Measurements from ENCODE around the gene AATF.
"Not testable (repeated sequence)": the region's sequence is repeated elsewhere in the genome, so short reads cannot be mapped to it uniquely, and the experiment has no call there.

The AATF gene

GRCh38 chr17:37050920-37051319, 102.2 kb downstream of the AATF start:
- no peak for DNase-seq

- DNase-seq, result no peak
Measured at GRCh38 chr17:37051381-37051780, 102.6 kb downstream of the AATF start.

DNA sequence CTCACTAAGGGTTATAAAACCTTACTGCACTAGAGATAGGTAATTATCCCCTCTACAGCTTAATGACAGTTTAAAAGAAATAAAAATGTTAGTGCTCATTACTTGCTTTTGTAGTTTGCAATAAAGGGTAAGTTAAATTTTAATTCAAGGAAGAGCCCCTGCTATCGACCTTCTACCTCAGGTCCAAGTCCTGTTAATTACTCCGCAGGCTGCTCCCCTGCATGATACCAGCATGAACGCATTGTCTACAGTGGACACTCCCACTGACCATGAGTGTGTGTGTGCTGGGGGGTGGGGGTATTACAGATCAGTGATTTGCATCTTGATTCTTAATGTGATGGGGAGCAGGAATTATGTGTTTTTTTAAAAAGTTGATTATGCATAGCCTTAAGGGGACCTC, 103.1 kb downstream of the AATF start:
- no peak for DNase-seq

GRCh38 chr17:37052450-37052849, 103.7 kb downstream of the AATF start:
- DNase-seq, result no peak

GRCh38 chr17:37054894-37055293, 106.1 kb downstream of the AATF start:
- no peak for DNase-seq

GRCh38 chr17:37056622-37057021, 107.9 kb downstream of the AATF start:
- DNase-seq, result no peak

DNA sequence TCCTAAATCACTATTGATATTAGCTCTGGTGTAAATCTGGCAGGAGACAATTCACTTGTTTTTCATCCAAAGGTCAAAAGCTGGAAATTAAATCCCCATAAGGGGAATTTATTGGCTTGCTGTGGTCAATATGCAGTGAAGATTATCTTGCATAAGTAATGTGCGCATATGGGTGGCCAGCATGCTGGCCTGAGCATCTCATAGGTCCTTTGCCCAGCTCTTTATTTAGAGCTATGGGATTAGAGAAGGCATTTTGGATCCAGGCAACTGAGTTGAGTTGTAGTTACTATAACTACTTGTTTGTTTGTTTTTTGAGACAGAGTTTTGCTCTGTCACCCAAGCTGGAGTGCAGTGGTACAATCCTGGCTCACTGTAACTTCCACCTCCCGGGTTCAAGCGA, 110.7 kb downstream of the AATF start:
- DNase-seq, result no peak

DNA sequence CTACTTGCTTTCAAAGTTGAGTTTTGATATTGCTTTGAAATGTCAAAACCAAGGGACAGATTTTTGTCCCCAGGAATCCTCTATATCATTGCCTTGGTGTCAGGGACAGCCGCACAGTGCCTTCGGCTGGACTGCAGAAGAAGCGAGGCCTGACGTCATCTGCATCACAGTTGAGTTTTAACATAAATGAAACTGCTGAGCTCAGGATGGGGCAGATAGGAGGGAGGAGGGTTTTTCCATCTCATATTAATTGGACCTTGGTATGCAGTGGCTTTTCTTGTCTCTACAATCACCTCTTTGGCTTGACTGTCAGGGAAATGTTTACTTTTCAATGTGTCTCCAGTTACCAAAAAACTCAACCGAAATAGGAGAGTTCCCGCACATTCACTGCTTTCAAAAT, 111.3 kb downstream of the AATF start:
- DNase-seq, result no peak

DNA sequence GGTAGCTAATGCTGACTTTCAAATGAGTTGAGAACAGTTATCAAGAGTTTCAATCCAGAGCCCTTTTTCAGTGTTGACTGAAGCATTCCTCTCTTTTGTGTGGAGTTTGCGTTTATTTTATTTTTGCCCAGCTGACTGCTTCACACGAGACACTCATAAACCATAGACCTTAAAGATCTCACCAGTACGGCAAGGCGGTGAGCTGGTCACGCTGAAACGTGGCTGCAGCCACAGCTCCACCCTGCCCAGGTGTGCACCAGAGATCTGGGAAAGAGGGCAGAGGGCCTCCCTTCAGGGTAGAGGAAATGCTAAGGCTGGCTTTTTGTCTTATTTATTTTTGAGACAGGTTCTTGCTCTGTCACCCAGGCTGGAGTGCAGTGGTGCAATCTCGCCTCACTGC, 112.2 kb downstream of the AATF start:
- DNase-seq, result no peak

DNA sequence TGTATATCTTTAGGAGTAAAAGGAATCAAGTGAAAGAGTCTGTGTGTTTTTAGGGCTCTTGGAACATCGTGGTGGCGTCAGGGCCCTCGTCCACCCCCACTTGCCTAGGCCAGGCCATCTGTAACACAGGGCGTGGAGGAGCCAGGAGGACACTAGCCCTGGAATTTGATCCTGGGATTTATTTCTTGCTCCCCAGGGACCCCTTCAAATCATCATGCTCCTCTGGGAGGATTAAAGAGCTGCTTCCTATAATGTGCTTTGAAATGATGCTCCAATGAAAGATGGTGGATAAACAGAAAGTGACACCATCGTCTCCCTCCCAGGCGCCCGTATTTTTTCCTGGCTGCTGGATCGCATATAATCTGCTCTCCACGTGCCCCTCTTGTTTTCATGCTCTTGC, 113.3 kb downstream of the AATF start:
- DNase-seq, result no peak

GRCh38 chr17:37064206-37064605, 115.5 kb downstream of the AATF start:
- no peak for DNase-seq

DNA sequence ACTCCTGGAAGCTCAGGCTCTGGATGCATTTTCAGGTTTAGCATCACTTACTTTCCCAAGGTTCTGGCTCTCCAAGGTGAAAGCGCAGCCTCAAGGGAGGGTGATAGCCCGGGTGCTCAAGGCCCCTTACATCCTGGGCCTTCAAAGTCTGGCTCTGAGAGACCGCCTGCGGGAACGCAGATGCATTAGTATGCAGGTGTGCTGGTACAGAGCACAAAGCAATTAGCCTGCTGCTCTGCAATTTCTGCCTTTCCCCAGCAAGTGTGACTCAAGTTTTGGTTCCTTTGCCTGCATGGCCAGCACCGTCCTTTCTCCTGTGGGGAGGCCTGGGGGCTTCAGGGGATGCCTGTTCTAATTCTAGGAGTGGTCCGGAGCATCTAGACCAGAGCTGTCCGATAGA, 116.2 kb downstream of the AATF start:
- no peak for DNase-seq

- no peak for DNase-seq
Measured at GRCh38 chr17:37065486-37066321, 117.0 kb downstream of the AATF start.

- DNase-seq, result no peak
Measured at GRCh38 chr17:37066322-37067255, 117.8 kb downstream of the AATF start.

DNA sequence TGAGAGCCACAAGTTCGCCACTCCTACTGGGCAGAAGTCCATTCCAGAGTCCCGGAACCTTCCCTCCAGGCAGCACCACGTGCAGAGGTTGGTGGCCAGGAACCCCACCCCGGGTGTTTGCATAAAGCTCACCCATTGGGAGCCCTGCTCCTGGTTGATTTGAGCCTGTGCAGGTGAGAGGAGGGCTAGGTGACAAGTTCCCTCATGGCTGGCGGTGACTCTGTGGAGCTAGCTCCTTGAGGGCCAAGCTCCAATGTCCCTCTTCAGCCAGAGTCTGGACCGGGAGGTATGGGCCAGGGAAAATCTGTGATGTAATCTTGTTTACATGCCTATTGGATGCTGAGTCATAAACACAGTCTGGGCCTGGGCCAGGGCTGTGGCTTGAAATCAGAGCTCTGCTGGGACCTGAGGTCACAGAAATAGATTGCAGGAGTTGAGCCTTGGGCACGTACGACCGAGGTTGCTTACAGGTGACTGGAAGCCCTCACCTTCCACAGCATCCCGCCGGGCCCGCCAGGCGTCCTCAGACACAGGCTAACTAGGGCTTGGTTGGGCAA, 118.9 kb downstream of the AATF start:
- DNase-seq, result no peak

DNA sequence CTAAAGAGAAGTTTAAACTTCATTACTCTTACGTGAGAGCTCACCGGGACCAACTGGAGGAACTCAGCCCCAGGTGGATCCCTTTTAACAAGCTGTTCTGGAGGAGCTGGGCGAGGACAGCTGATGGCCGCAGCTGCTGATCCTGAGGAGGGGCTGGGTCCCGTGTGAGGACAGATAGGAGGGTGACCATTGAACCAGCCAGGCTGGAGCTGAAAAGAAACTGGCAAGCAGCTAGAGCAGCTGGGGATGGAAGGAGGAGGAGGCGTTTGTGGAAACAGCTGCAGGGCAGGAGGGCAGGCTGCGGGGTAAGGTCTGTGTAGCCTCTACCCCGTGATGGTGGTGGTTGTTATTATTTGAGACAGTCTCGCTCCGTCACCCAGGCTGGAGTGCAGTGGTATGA, 119.5 kb downstream of the AATF start:
- no peak for DNase-seq

DNA sequence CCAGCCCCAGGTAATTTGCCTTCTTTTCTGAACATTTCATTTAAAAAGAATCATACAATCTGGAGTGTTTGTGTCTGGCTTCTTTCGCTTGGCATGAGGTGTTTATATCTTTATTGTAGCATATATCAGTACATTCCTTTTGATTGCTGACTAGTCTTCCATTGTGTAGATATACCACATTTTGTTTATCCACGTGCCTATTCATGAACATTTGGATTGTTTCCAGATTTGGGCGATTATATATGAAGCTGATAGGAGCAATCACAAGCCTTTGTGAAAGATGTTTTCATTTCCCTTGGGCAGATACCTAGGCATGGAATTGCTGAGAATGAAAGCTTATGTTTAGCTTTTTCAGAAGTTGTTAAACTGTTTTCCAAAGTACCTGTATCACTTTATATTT, 120.3 kb downstream of the AATF start:
- no peak for DNase-seq

GRCh38 chr17:37073464-37073863, 124.7 kb downstream of the AATF start:
- DNase-seq, result not testable (repeated sequence)

- no peak for DNase-seq
Measured at GRCh38 chr17:37079065-37079708, 130.4 kb downstream of the AATF start.

DNA sequence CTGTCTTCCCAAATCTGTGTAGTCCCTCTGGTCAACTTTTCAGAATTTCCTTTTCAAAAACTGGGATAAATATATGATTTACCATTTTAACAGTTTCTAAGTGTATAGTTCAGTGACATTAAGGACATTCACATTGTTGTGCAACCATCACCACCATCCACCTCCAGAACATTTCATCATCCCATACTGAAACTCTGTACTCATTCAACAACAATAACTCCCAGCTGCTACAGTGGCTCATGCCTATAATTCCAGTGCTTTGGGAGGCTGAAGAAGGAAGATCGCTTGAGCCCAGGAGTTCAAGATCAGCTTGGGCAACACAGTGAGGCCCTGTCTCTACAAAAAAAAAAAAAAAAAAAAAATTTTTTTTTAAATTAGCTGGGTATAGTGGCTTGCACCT, 131.0 kb downstream of the AATF start:
- no peak for DNase-seq

DNA sequence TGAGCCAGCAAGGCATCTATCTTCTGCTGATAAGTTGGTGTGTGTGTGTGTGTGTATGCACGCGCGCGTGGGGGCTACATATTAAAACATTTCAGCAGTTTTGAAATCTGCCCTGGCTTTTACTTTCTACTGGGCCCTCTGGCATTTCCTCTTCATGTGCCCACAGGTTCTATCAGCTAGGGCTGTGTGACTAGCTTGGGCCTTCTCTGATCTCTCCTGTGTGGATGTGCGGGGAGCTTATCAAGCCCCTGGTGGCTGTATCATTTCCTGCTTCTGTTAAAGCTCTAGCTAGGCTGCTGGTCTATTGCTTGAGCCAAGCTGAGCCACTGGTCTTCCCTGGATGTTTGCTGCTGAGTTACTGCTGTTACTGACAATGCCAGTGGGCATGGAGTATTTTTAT, 132.5 kb downstream of the AATF start:
- no peak for DNase-seq

DNA sequence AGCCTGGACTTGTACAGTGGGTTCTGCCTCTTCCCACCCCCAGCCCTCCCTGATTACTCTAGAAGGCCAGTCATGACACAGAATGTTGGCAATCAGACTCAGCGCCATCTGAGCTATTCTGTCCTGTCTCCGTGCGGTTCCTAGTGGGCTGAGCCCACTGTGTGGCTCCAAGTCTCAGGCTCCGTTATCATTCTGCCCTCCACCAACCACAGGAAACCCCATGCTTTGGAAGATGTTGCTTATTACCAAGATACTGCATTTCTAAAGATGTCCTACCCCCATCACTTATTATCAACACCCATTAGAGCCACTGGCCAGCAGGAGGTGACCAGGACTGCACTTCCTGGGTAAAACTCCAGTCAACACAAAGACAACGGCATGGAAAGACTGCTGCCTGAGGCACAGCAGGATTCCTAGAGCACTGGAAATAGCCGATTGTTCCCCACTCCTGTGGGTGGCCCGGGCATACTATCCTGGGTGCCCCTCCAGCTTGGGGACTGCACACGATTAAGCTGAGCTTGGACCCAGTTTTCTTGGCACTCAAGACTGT, 133.6 kb downstream of the AATF start:
- DNase-seq, result no peak

DNA sequence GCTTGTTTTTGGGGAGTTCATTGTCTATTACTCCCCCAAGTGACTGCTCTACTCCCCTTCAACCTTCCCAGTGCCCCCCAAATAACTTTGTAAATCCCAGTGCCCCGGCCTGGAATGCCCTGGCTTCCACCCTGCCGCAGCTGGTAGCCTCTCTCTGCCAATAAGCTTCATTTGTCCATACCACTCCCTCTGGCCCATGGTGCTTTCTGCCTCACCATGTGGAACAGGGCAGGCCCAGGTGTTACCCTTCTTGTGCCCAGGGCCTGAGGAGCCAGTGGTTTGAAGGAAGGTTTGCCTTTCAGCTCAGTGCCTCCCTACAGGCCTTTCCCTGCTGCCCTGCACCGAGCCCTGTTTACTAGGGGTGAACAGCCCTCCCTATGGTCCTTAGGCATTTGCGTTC, 134.2 kb downstream of the AATF start:
- DNase-seq, result no peak

All from stimulated activated naive CD4-positive, alpha-beta T cell (primary cell).